Transverse colon (tissue), 4 donors: ENCODE measurements around the gene NBEAL1. TPM values are rescaled to one million over a fixed set of nuclear protein-coding genes. Genes with fewer than 3 reads are reported as not detected.

Experiments
- DNase-seq: peaks from one replicate; pipeline ENCODE4 v3.0.0-alpha.2; 2019
- H3K27ac ChIP-seq, 4 donors: fragments of 200-600 bp; sonication (generic); 2 replicates each; pipeline ENCODE4 v1.5.1; 2016 to 2018; ENCODE audit warnings: inconsistent platforms in 4 of 4
- H3K27me3 ChIP-seq: fragments of 200-600 bp; sonication (generic); 2 replicates; pipeline ENCODE4 v1.5.1; 2017; ENCODE audit warnings: inconsistent platforms
- H3K36me3 ChIP-seq, 4 donors: fragments of 200-600 bp; sonication (generic); 2 replicates each; pipeline ENCODE4 v1.5.1; 2017 to 2019; ENCODE audit warnings: inconsistent platforms in 4 of 4
- H3K4me1 ChIP-seq, 4 donors: fragments of 200-600 bp; sonication (generic); 2 replicates each; pipeline ENCODE4 v1.5.1; 2017 to 2020; ENCODE audit warnings: inconsistent platforms in 4 of 4
- H3K4me3 ChIP-seq, 4 donors: fragments of 200-600 bp; sonication (generic); 1 replicate in 1 of 4; 2 replicates in 3 of 4; pipeline versions ENCODE4 v1.5.1 to v1.6.1; 2017 to 2019; ENCODE audit warnings: inconsistent platforms in 4 of 4
- H3K9me3 ChIP-seq, 2 donors: fragments of 200-600 bp; sonication (generic); 2 replicates each; pipeline ENCODE4 v1.5.1; 2017 to 2019; ENCODE audit warnings: inconsistent platforms in 2 of 2
- CTCF ChIP-seq, 5 experiments: fragments of 200-600 bp in 3 of 5; fragments of 450-650 bp in 2 of 5; sonication (generic) in 3 of 5; IDR thresholded peaks; 1 replicate in 2 of 5; 2 replicates in 3 of 5; pipeline ENCODE4 v1.5.1; 2016 to 2017; ENCODE audit warnings: antibody characterized with exemption in 5 of 5, inconsistent platforms in 3 of 5, mild to moderate bottlenecking in 2 of 5, moderate library complexity in 1 of 5
- EP300 ChIP-seq: sonication (generic); formaldehyde crosslinking; IDR thresholded peaks from one replicate; pipeline ENCODE4 v1.6.1; 2017; ENCODE audit warnings: antibody characterized with exemption, low read depth
- POLR2A ChIP-seq: fragments of 450-650 bp; IDR thresholded peaks from one replicate; pipeline ENCODE4 v1.6.1; 2016; ENCODE audit warnings: antibody characterized with exemption, mild to moderate bottlenecking, moderate library complexity
- POLR2AphosphoS5 ChIP-seq, 3 donors: sonication (generic); formaldehyde crosslinking; IDR thresholded peaks; one replicate each; pipeline ENCODE4 v1.6.1; 2016; ENCODE audit warnings: antibody characterized with exemption in 3 of 3
- WGBS, 2 donors: methylation state at CpG; one replicate each; pipeline ENCODE4 v1.1.5; 2018; ENCODE audit warnings: low coverage in 1 of 2; 5-methylcytosine and 5-hydroxymethylcytosine counted together
- in situ Hi-C, 4 donors: fragments of 200-750 bp; cut with MboI; loops; one replicate each; pipeline versions ENCODE4 v1.15.0 to v1.15.1; 2017; ENCODE audit warnings: low sequenced_read_pairs in 3 of 4, low pct_ligation_motif_present in 1 of 4, low pct_unique_long_range_greater_than_20kb in 1 of 4
- intact Hi-C: fragments of 100-400 bp; cut with DNase I; formaldehyde crosslinking; loops from one replicate; pipeline ENCODE4 v1.15.1; 2023; ENCODE audit warnings: low total_unique reads
- total RNA-seq, 4 donors: library from RNA; depleted of rRNA; stranded (reverse); fragments of >200 nt; gene quantifications; one replicate each; pipeline ENCODE4 v1.1.0, GENCODE V29; 2016

NBEAL1 gene
- total RNA-seq, 4 donors from 2014 or later, result 59.1 to 287 (median 154) TPM

GRCh38 chr2:203238292-203238703 is 223.6 kb downstream of the NBEAL1 start:
- H3K4me3 ChIP-seq, result peak overlapping the region; percentile 20 to 80 (median 74)
- H3K27me3 ChIP-seq, result no peaks in the 10 kb centered on the region
- peaks cover 0 to 4% (median 0%) of the 10 kb centered on the region in 4 donors for H3K36me3 ChIP-seq
- WGBS, 2 donors, result 28 to 82% methylated on average over 6 to 22 of the region's 22 CpGs
- H3K9me3 ChIP-seq, result no peaks in the 10 kb centered on the region
- no peak for DNase-seq
- in situ Hi-C loops (loop anchor here in 3 of 4 donors (25.0 kb wide), 5 partner anchors 224 to 674 kb away; no protein-coding TSS in a partner anchor), intact Hi-C loops (no loop called here)
- TF ChIP-seq POLR2AphosphoS5 (IDR thresholded peaks at IDR 0.05) (no peak), EP300 (no peak), CTCF (IDR thresholded peaks at IDR 0.05) (no peak), POLR2A (no peak)
- peaks cover 0 to 25% (median 11%) of the 10 kb centered on the region in 4 donors for H3K4me1 ChIP-seq
- H3K27ac ChIP-seq, result peak overlapping the region; percentile 93 to 98 (median 96)

- intact Hi-C loops, result no loop called here
- Histone ChIP-seq H3K4me1 (peaks cover 0 to 25% (median 11%) of the 10 kb centered on the region in 4 donors), H3K4me3 (peak within 1 kb of the TSS; percentile 63 to 80 (median 74)), H3K36me3 (peaks cover 0 to 4% (median 0%) of the 10 kb centered on the region in 4 donors), H3K9me3 (no peaks in the 10 kb centered on the region), H3K27ac (peak within 1 kb of the TSS; percentile 93 to 98 (median 96)), H3K27me3 (no peaks in the 10 kb centered on the region)
- TF ChIP-seq CTCF (IDR thresholded peaks at IDR 0.05), result peak; percentile 21 to 60 (median 34)
- TF ChIP-seq EP300, result no peak
- peak; percentile 95 for TF ChIP-seq POLR2A
- TF ChIP-seq POLR2AphosphoS5 (IDR thresholded peaks at IDR 0.05), result peak; percentile 48 to 93 (median 91)
- peak; percentile 97 for DNase-seq
- WGBS, 2 donors, result 0 to 1% methylated on average over 1 to 57 of the region's 80 CpGs
- in situ Hi-C loops, result loop anchor here in 3 of 4 donors (25.0 kb wide), 5 partner anchors 223 to 673 kb away; no protein-coding TSS in a partner anchor
Observed at GRCh38 chr2:203238704-203239526, 224.2 kb downstream of the NBEAL1 start, which contains the start of gene CYP20A1. CYP20A1 (plus strand) TSS chr2:203239018; CDS start chr2:203239063, 45 bp downstream.

- H3K27ac ChIP-seq, result no peak overlapping the region
- TF ChIP-seq POLR2AphosphoS5 (IDR thresholded peaks at IDR 0.05), result no peak
- TF ChIP-seq CTCF (IDR thresholded peaks at IDR 0.05), result no peak
- TF ChIP-seq POLR2A, result no peak
- no peak for DNase-seq
- H3K9me3 ChIP-seq, result no peaks in the 10 kb centered on the region
- intact Hi-C loops, result no loop called here
- no peaks in the 10 kb centered on the region for H3K27me3 ChIP-seq
- WGBS, 2 donors, result 80 to 83% methylated on average over 5 of the region's 5 CpGs
- H3K4me1 ChIP-seq, result peaks cover 0 to 25% (median 11%) of the 10 kb centered on the region in 4 donors
- in situ Hi-C loops, result loop anchor here in 3 of 4 donors (25.0 kb wide), 5 partner anchors 222 to 672 kb away; no protein-coding TSS in a partner anchor
- peak overlapping the region in 1 of 4 donors; percentile 69 for H3K4me3 ChIP-seq
- peaks cover 0 to 4% (median 0%) of the 10 kb centered on the region in 4 donors for H3K36me3 ChIP-seq
Observed at GRCh38 chr2:203240491-203240890, 225.8 kb downstream of the NBEAL1 start.

GRCh38 chr2:203242518-203242917 is 227.8 kb downstream of the NBEAL1 start:
- Histone ChIP-seq H3K27me3 (no peaks in the 10 kb centered on the region), H3K9me3 (no peaks in the 10 kb centered on the region), H3K36me3 (peaks cover 0 to 19% (median 3%) of the 10 kb centered on the region in 4 donors), H3K4me3 (no peak overlapping the region), H3K4me1 (peaks cover 0 to 22% (median 11%) of the 10 kb centered on the region in 4 donors), H3K27ac (no peak overlapping the region)
- WGBS, 2 donors, result 91 to 94% methylated on average over 6 of the region's 6 CpGs
- in situ Hi-C loops (loop anchor here in 3 of 4 donors (25.0 kb wide), 5 partner anchors 220 to 670 kb away; no protein-coding TSS in a partner anchor), intact Hi-C loops (no loop called here)
- no peak for TF ChIP-seq CTCF (IDR thresholded peaks at IDR 0.05)
- TF ChIP-seq POLR2A, result no peak
- no peak for TF ChIP-seq EP300
- TF ChIP-seq POLR2AphosphoS5 (IDR thresholded peaks at IDR 0.05), result no peak
- DNase-seq, result no peak
